HG03095 (cell line): ENCODE data around the gene ASPSCR1.

ENCODE experiments used
- ATAC-seq: cut with Tn5 transposase; IDR thresholded peaks from one replicate; pipeline ENCODE4 v1.9.1; 2021; ENCODE audit warnings: moderate library complexity; ENCODE audit not compliant: unreplicated experiment

The ASPSCR1 gene

GRCh38 chr17:82063424-82064415, 86.3 kb downstream of the ASPSCR1 start:
- ATAC-seq = no peak

DNA sequence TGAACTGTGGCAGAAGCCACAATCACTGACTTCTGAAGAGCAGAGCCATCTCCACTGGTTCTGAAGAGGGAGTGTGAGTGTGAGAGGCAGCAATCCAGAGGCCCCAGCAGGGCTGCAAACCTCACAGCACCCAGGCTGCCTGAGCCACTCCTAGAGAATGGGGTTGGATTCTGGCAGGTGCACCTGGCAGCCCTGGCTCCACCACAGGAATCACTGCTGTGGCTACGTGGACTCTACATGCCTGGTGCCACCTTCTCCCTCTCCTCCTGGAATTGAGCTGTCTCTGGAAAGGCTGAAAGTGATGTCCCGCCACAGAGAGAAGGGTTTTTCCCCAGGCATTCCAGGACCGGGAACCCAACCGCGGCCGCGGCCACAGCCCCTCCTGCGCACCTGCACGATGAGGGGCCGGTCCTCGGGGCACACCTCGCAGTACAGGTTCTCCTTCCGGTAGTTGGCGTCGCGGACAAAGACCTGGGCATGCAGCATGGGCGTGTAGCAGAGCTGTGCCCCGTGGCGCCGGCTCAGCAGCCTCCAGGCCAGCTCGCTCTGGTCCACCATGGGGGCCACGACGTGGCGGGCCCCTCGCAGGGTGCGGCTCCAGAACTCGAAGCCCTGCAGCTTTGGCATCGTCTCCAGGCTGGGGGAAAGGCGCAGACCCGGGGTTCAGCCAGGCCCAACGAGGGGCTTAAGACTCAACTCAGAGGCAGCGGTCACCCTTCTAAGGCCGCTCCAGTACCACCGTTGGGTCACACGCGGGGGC, 87.2 kb downstream of the ASPSCR1 start:
- ATAC-seq = no peak

GRCh38 chr17:82065193-82065637, 87.8 kb downstream of the ASPSCR1 start:
- ATAC-seq = peak; percentile 15

GRCh38 chr17:82065638-82066303, 88.3 kb downstream of the ASPSCR1 start, which contains the start of gene DUS1L:
Gene DUS1L, minus strand, starts transcription at chr17:82065804. Its CDS starts 745 bp downstream, at chr17:82065059.
- ATAC-seq = peak; percentile 52
